ENCODE results near the gene RARRES2. TPM values are rescaled to one million over a fixed set of nuclear protein-coding genes. Genes with fewer than 3 reads are reported as not detected.

Gene RARRES2
- total RNA-seq, 6 donors from 2014 or later, result 54.2 to 303 (median 160) TPM

- ATAC-seq (ENCODE audit: low FRiP score in 2 of 2) (no peak), DNase-seq (no peak)
- WGBS, 2 donors, result 75 to 82% methylated on average over 6 of the region's 6 CpGs
- H3K36me3 ChIP-seq, result peaks cover 0 to 7% (median 0%) of the 10 kb centered on the region in 4 donors
- H3K27me3 ChIP-seq, result peaks cover 0 to 8% (median 4%) of the 10 kb centered on the region in 4 donors
- H3K27ac ChIP-seq, result peak overlapping the region in 3 of 4 donors; percentile 23 to 61 (median 46)
- no peak overlapping the region for H3K4me3 ChIP-seq
- H3K9me3 ChIP-seq, result no peaks in the 10 kb centered on the region
- peaks cover 6 to 23% (median 18%) of the 10 kb centered on the region in 4 donors for H3K4me1 ChIP-seq
- TF ChIP-seq POLR2AphosphoS5 (IDR thresholded peaks at IDR 0.05) (no peak), EP300 (IDR thresholded peaks at IDR 0.05) (no peak), POLR2A (IDR thresholded peaks at IDR 0.05) (no peak)
- TF ChIP-seq, protein P1, sequence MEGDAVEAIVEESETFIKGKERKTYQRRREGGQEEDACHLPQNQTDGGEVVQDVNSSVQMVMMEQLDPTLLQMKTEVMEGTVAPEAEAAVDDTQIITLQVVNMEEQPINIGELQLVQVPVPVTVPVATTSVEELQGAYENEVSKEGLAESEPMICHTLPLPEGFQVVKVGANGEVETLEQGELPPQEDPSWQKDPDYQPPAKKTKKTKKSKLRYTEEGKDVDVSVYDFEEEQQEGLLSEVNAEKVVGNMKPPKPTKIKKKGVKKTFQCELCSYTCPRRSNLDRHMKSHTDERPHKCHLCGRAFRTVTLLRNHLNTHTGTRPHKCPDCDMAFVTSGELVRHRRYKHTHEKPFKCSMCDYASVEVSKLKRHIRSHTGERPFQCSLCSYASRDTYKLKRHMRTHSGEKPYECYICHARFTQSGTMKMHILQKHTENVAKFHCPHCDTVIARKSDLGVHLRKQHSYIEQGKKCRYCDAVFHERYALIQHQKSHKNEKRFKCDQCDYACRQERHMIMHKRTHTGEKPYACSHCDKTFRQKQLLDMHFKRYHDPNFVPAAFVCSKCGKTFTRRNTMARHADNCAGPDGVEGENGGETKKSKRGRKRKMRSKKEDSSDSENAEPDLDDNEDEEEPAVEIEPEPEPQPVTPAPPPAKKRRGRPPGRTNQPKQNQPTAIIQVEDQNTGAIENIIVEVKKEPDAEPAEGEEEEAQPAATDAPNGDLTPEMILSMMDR (IDR thresholded peaks at IDR 0.05), result no peak
Measured at GRCh38 chr7:150335774-150336112, 5.7 kb downstream of the RARRES2 start.

DNA sequence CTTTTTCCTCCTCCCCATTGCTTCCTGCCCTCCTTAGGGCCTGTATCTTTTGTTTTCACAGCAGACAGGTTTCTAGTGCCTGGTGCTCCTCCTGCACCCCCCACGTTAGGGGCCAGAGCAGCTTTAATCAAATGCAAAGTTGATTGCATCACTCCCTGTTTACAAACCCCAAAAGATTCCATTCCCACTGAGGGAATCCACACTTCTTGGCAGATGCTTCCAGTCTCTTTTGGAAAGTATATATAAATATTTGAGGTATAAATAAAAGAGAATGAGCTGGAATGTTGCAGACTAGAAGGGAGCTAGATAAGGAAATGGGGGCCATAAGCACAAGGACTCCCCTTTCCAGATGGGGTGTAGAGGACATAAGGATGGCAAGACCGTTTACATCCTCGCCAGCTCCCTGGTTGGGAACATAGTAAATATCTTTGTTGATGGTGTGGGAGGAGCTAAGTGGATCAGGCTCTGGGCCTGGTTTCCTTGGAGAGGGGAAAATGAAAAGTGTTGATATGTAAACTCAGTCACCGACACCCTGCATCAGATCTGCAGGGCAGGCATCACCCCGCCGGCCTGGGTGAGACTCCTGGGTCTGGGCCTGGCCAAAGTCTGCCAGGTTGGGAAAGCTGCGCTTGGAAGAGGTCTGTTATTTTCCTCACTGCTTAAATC, 6.2 kb downstream of the RARRES2 start:
- H3K9me3 ChIP-seq, result no peaks in the 10 kb centered on the region
- no peak overlapping the region for H3K4me3 ChIP-seq
- ATAC-seq (ENCODE audit: low FRiP score in 2 of 2), result no peak
- peaks cover 0 to 12% (median 2%) of the 10 kb centered on the region in 4 donors for H3K36me3 ChIP-seq
- 56 to 64% methylated on average over 5 to 7 of the region's 7 CpGs for WGBS, 2 donors
- peaks cover 0 to 4% (median 1%) of the 10 kb centered on the region in 4 donors for H3K27me3 ChIP-seq
- peaks cover 6 to 18% (median 13%) of the 10 kb centered on the region in 4 donors for H3K4me1 ChIP-seq
- no peak for DNase-seq
- H3K27ac ChIP-seq, result peak overlapping the region in 2 of 4 donors; percentile 23 to 61
- TF ChIP-seq POLR2AphosphoS5 (IDR thresholded peaks at IDR 0.05) (no peak), POLR2A (IDR thresholded peaks at IDR 0.05) (peak in 1 of 4 donors; percentile 26)

DNA sequence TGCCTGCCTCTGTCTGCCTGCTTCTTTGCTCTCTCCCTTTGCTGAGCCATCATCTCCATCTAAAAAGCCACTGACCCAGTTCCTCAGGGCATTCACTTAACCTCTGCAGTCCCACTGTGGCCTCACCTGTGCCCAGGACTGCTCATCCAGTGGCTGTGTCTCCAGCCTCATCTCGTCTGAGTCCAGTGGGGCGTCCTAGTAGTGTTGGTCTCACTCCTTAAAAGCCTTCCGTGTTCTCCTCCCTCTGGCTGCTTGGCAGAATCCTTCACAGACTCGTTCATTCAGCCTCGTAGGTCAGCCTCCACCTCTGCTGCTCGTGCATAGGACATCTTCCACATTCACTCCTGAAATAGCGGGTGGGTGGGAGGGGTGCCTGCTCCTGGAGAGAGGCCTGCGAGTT, 7.3 kb downstream of the RARRES2 start:
- H3K27ac ChIP-seq, result peak overlapping the region in 1 of 4 donors; percentile 56

DNA sequence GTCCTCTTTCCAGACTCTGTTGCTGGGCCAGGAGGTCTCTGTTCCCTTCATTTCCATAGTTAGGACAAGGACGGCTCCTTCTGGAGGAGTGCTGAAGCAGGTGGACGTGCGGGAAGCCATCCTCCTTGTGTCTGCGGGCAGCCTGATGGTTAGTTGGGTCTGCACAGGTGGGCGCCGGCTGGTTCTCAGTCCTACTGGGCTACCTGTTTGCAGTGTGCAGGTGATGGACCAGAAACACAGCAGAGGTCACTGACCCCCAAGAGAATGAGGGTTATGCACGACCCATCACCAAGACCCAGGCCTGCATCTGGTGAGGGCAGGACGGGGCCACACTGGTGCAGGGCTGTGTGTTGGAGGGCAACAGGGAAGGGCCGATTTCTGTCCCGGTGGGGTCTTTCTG, 7.8 kb downstream of the RARRES2 start:
- Histone ChIP-seq H3K4me1 (peaks cover 0 to 16% (median 5%) of the 10 kb centered on the region in 4 donors), H3K27ac (no peak overlapping the region), H3K4me3 (no peak overlapping the region), H3K36me3 (peaks cover 0 to 26% (median 8%) of the 10 kb centered on the region in 4 donors), H3K9me3 (no peaks in the 10 kb centered on the region), H3K27me3 (no peaks in the 10 kb centered on the region)
- no peak for ATAC-seq (ENCODE audit: low FRiP score in 2 of 2)
- TF ChIP-seq, protein P1 (IDR thresholded peaks at IDR 0.05), result no peak
- TF ChIP-seq POLR2AphosphoS5 (IDR thresholded peaks at IDR 0.05), result no peak
- no peak for TF ChIP-seq EP300 (IDR thresholded peaks at IDR 0.05)
- WGBS, 2 donors, result 92 to 94% methylated on average over 9 to 10 of the region's 10 CpGs
- no peak for DNase-seq

More for the DNA sequence above, 7.3 kb downstream of the RARRES2 start:
- TF ChIP-seq POLR2AphosphoS5 (IDR thresholded peaks at IDR 0.05) (no peak), POLR2A (IDR thresholded peaks at IDR 0.05) (no peak), EP300 (IDR thresholded peaks at IDR 0.05) (no peak)
- TF ChIP-seq, protein P1 (IDR thresholded peaks at IDR 0.05), result no peak
- peaks cover 3 to 16% (median 5%) of the 10 kb centered on the region in 4 donors for H3K4me1 ChIP-seq
- H3K9me3 ChIP-seq, result no peaks in the 10 kb centered on the region
- no peak for ATAC-seq (ENCODE audit: low FRiP score in 2 of 2)
- 90 to 97% methylated on average over 7 to 8 of the region's 8 CpGs for WGBS, 2 donors
- H3K27me3 ChIP-seq, result no peaks in the 10 kb centered on the region
- DNase-seq, result no peak
- H3K36me3 ChIP-seq, result peaks cover 0 to 21% (median 7%) of the 10 kb centered on the region in 4 donors
- no peak overlapping the region for H3K4me3 ChIP-seq

GRCh38 chr7:150332852-150333635, 8.4 kb downstream of the RARRES2 start:
- Histone ChIP-seq H3K36me3 (peaks cover 0 to 31% (median 9%) of the 10 kb centered on the region in 4 donors), H3K27ac (no peak overlapping the region), H3K27me3 (no peaks in the 10 kb centered on the region), H3K9me3 (no peaks in the 10 kb centered on the region), H3K4me1 (peaks cover 0 to 16% (median 5%) of the 10 kb centered on the region in 4 donors), H3K4me3 (no peak overlapping the region)
- TF ChIP-seq POLR2A (IDR thresholded peaks at IDR 0.05), result no peak
- TF ChIP-seq POLR2AphosphoS5 (IDR thresholded peaks at IDR 0.05), result no peak
- no peak for TF ChIP-seq EP300 (IDR thresholded peaks at IDR 0.05)
- TF ChIP-seq, protein P1 (IDR thresholded peaks at IDR 0.05), result no peak
- DNase-seq, result no peak
- no peak for ATAC-seq (ENCODE audit: low FRiP score in 2 of 2)
- WGBS, 2 donors, result 94 to 97% methylated on average over 18 of the region's 18 CpGs

Data from upper lobe of left lung (tissue), 6 donors.